IPS DF 4.7 (cell line): Measurements from ENCODE around the gene MS4A8.
"Not testable (repeated sequence)": the region's sequence is repeated elsewhere in the genome, so short reads cannot be mapped to it uniquely, and the experiment has no call there.

Experiments
- DNase-seq: peaks from one replicate; pipeline ENCODE4 v3.0.0-alpha.2; 2013; ENCODE audit warnings: low spot score; ENCODE audit errors: extremely low read depth

The MS4A8 gene, protein sequence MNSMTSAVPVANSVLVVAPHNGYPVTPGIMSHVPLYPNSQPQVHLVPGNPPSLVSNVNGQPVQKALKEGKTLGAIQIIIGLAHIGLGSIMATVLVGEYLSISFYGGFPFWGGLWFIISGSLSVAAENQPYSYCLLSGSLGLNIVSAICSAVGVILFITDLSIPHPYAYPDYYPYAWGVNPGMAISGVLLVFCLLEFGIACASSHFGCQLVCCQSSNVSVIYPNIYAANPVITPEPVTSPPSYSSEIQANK

DNA sequence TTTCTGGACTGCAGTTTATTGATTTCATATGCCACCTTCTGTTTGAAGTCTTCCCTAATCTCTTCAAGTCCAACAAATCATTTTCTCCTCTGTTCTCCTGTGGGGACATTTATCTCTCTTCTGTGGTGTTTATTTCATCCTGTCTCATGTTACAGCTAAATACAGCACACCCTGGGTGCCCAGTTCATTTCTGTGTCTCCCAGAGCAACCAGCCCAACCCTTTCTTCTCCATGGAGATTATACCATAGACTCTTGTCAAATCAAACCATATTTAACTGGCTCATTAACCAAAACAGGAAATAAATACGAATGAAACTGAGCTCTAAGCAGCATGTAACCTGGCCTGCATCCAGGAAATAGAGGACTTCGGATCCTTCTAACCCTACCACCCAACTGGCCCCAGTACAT lies at the start of gene MS4A8:
Gene MS4A8, plus strand, starts transcription at position 329 of the 408 bp plus-strand sequence. CDS start 1,249 bp downstream, outside the sequence.
- DNase-seq, result no peak

DNA sequence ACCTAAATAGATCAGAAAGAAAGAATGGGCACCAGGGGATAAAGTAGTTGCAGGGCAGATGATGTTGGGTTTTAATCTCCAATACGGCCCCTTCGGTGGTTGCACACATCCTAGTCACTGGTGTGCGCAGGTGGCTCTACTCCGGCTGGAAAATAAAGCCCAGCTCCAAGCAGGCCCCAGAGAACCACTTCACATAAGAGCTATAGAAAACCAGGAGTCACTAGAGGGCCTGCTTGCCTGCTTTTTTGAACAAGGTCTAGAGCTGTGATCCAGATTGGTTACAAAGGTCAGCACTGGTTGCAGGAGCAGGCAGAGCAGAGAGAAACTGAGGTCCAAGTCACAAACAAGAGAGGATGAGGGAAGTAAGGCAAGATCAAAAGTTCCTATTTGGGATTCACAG lies 41.5 kb upstream of the MS4A8 start:
- DNase-seq, result no peak

DNA sequence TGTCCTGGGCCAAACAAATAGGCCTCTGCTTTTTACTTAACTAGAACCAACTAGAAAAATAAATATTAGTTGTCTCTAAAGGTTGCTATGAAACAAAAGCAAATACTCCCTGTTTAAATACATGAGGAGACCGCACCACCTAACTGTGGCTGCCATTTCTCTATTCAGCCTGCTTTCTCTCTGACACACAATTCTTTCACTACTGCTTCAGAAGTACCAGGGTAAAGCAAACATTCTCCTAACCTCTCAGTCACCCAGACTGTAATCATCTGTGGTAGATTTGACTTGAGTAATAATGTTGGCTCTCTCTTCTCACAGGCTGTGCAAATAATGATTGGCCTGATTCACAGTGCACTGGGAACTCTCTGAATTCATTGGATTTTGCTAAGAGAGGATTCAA lies 41.0 kb upstream of the MS4A8 start:
- no peak for DNase-seq

GRCh38 chr11:60672255-60672654 lies 27.2 kb upstream of the MS4A8 start:
- no peak for DNase-seq

GRCh38 chr11:60678231-60678630 lies 21.2 kb upstream of the MS4A8 start:
- not testable (repeated sequence) for DNase-seq

DNA sequence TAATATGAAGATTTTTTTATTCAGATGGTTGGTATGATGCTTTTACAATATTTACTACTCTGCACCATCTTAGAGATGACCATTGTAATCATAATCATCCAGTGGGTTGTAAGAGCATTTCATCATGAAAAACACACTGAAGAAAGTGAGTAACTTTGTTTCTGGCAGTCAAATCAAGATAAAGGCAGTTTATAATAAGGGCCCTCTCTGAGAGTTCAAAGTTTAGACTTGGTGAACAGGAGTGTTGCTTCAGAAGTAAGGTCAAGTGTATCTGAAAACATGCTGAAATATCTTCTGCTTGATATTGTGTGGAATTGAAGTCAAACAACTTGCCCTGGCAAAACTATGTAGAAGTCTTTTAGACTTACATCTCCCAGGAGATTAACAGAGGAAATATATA lies 19.5 kb upstream of the MS4A8 start:
- no peak for DNase-seq

DNA sequence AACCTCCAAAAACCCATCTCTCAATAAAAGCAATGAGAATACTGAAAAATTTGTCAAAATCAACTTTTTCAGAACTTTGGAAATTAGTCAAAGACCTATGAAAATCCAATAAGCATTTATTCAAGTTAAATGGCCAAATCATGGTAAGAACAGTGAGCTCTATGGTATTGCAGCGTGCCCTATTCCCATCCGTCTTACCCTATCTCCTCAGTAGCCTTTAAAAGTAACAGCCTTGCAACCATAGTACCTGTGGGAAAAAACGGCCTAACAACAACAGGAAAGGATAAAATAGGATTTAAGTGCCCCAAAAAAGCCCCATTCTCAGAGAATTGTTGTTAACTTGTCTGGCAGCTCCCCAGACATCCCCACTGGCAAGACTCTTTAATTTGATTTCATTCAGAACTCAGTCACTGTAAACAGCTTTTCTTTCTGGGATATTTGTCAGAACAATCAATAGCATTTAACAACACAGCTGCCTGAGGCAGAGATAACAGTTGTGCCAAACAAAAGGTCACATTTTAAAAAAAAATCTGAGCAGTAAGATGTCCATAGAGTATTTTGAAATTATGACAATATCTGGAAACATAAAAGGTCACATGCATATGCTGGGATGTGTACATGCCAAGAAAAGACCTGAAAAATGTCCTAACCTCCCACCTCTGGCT lies 18.8 kb upstream of the MS4A8 start:
- no peak for DNase-seq

- DNase-seq, result not testable (repeated sequence)
These were observed 14.9 kb upstream of the MS4A8 start for GRCh38 chr11:60684541-60684848.

- no peak for DNase-seq
These were observed 7.8 kb upstream of the MS4A8 start for GRCh38 chr11:60691661-60692060.

GRCh38 chr11:60699936-60700335 lies 524 bp downstream of the MS4A8 start:
- no peak for DNase-seq

DNA sequence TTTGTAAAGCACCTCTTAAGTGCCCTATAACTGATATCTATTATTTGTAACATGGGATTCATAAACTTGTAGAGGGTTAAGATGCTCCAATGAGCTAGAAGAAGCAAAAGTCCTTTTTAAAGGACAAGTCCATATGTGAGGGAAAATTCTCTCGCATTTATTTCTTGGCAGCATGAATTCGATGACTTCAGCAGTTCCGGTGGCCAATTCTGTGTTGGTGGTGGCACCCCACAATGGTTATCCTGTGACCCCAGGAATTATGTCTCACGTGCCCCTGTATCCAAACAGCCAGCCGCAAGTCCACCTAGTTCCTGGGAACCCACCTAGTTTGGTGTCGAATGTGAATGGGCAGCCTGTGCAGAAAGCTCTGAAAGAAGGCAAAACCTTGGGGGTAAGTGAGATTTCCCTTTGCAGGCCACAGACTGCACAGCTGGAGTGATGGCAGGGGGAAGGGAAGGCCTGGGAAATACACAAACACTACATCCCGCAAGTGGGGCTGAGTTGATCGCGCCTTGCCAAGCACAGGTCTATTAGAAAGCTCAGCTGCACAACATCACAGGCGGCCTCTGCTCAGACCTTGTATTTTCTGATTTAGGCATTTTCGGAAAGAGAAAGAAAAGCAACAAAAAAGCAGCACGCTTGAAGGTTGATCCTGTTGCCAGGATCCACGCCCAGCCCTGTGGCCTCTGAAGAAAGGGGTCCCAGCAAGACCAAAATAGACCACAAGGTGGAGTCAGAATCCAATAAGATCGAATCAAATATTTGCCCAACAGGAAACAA lies 1.5 kb downstream of the MS4A8 start:
- peak; percentile 44 for DNase-seq

DNA sequence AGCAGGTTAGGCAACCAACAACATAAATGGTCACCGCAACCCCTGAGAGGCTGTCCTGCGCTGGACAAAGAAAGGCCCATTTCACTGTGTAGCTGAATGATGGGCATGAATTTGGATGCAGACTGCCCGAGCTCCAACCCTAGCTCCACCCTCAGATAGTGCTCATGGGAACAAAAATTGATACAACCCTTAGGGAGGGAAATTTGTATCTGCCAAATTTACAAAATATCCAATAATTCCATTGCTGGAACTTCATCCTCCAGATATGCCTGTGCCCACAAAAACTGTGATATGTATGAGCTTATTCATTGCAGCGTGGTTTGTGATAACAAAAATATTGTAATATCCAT lies 2.0 kb downstream of the MS4A8 start:
- no peak for DNase-seq

- DNase-seq, result no peak
These were observed 4.0 kb downstream of the MS4A8 start for GRCh38 chr11:60703374-60703773.

GRCh38 chr11:60705895-60706294 lies 6.5 kb downstream of the MS4A8 start:
- no peak for DNase-seq

GRCh38 chr11:60706931-60707330 lies 7.5 kb downstream of the MS4A8 start:
- DNase-seq, result no peak

DNA sequence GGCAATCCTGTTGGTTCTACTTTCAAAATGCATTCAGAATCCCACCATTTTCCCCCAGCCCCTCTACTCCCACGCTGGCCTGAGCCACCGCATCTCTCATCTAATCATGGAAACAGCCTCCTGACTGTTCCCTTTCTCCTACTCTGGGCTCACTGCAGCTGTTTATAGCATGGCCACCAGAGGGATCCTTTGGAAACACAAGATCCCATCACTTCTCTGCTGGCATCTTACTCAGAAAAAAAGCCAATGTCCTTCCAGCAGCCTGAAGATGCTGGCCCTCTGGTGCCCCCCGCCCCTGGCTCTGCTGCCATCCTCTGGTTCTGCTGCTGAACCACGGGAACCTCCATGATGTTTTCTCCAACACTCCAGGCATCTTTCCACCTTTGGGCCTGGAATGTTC lies 11.1 kb downstream of the MS4A8 start:
- peak; percentile 7 for DNase-seq

DNA sequence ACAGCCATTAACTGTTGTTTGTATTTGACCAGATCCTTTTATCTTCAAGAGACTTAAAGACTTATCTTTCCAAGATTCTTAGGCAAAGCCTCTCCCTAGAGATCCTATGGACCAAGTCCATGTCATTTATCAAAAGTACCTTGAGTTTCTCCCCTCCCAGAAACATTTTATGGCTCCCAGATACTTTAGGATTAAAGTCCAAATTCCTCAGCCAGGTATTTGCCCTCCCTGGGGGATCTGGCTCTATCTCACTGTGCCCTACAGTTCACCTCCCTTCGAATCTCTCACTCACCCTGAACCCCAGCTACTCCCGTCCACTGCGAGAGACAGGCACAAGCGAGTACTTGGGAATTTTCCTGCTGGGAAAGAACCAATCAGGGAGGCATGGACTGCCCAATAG lies 11.9 kb downstream of the MS4A8 start:
- no peak for DNase-seq

- not testable (repeated sequence) for DNase-seq
These were observed 14.0 kb downstream of the MS4A8 start for GRCh38 chr11:60713423-60713822.

DNA sequence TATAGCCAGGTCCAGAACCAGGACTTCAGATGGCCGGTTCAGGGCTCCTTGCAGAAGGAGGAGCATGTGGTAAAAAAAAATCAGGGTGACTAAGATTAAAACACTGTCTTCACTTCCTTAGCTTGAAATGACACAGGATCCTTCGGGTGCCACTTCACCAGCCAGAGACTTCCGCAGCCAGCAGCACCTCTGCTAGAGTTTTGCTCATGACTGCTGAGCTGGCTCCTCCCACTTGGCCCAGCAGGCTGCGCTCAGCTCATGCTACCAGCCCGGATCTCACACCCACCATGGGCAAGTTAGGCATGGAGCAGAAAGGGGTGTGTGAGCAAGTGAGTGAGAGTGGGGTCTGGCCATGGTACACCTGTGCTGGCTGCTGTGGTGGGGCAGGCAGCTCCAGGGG lies 18.5 kb downstream of the MS4A8 start:
- no peak for DNase-seq

GRCh38 chr11:60718524-60719316 lies 19.3 kb downstream of the MS4A8 start:
- DNase-seq, result no peak

DNA sequence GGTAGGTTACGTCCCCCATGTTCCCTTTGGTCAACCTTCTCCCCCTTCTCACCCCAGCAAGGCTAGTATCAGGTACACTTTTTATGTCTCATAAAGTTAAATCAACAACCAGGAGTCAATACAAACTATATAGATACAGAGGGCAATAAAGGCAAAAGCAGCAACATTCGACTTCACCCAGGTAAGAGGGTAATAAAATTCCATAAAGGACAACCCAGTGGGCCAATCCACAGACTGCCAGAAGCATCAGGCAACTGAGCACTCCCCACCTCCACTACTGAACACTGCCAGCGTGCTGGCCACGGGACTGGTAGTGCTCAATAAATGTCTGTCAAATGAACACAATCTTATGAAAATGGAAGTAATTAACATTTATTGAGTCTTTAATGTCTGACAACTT lies 20.0 kb downstream of the MS4A8 start:
- no peak for DNase-seq

GRCh38 chr11:60720460-60720859 lies 21.0 kb downstream of the MS4A8 start:
- no peak for DNase-seq
